Naive thymus-derived CD8-positive, alpha-beta T cell (primary cell): ENCODE measurements around the gene ALAS1. TPM values are rescaled to one million over a fixed set of nuclear protein-coding genes. Genes with fewer than 3 reads are reported as not detected.

ENCODE experiments used
- ATAC-seq, 2 donors: fragments of 150-1000 bp; cut with Tn5 transposase in 1 of 2; sonication (Bioruptor Pico), chemical (Tn5 transposase) in 1 of 2; 1 replicate in 1 of 2; 2 replicates in 1 of 2; pipeline ENCODE4 v1.10.0; 2021; ENCODE audit warnings: mild to moderate bottlenecking in 2 of 2, moderate library complexity in 2 of 2
- POLR2A ChIA-PET: fragments of 350-600 bp; sonication (Branson Sonifier 250); formaldehyde crosslinking; loops from one replicate; lab custom pipeline; 2021; ENCODE audit warnings: antibody characterized with exemption; lab: Charles Lee
- DNase-seq, 10 donors: peaks; one replicate each; pipeline versions ENCODE4 v3.0.0 to v3.0.0-alpha.2; 2020 to 2022
- H3K27ac Mint-ChIP-seq, 10 donors: one replicate each; pipeline ENCODE4 v1.8.0; 2020 to 2022; ENCODE audit warnings: mild to moderate bottlenecking in 10 of 10, mixed read lengths in 10 of 10, moderate library complexity in 4 of 10, inconsistent platforms in 1 of 10
- H3K27me3 Mint-ChIP-seq, 5 donors: one replicate each; pipeline ENCODE4 v1.8.0; 2021 to 2022; ENCODE audit warnings: mixed read lengths in 5 of 5
- H3K36me3 Mint-ChIP-seq, 3 donors: one replicate each; pipeline ENCODE4 v1.8.0; 2020 to 2022; ENCODE audit warnings: mixed read lengths in 3 of 3, mild to moderate bottlenecking in 2 of 3, inconsistent platforms in 1 of 3
- H3K4me1 Mint-ChIP-seq, 4 donors: one replicate each; pipeline ENCODE4 v1.8.0; 2021 to 2022; ENCODE audit warnings: mixed read lengths in 4 of 4
- H3K4me3 Mint-ChIP-seq, 10 donors: one replicate each; pipeline ENCODE4 v1.8.0; 2020 to 2022; ENCODE audit warnings: mild to moderate bottlenecking in 10 of 10, mixed read lengths in 10 of 10, moderate library complexity in 6 of 10, inconsistent platforms in 1 of 10
- H3K9me3 Mint-ChIP-seq, 9 donors: one replicate each; pipeline ENCODE4 v1.8.0; 2020 to 2022; ENCODE audit warnings: mixed read lengths in 9 of 9, mild to moderate bottlenecking in 3 of 9, inconsistent platforms in 1 of 9, moderate library complexity in 1 of 9
- polyA plus RNA-seq, 3 donors: library from polyadenylated mRNA; unstranded; fragments of 300-500 nt; fragmentation: Illumina TruSeq; gene quantifications; one replicate each; pipeline ENCODE4 v1.2.3, GENCODE V29; 2021
- total RNA-seq, 8 experiments: library from RNA in 2 of 8; stranded (reverse) in 2 of 8; gene quantifications; one replicate each; pipeline ENCODE4 v1.2.3 and lab custom pipeline; 2021 to 2026

ALAS1 gene
- total and polyA plus RNA-seq, 5 experiments from 2014 or later, result 14.7 to 28.9 (median 18.5) TPM

DNA sequence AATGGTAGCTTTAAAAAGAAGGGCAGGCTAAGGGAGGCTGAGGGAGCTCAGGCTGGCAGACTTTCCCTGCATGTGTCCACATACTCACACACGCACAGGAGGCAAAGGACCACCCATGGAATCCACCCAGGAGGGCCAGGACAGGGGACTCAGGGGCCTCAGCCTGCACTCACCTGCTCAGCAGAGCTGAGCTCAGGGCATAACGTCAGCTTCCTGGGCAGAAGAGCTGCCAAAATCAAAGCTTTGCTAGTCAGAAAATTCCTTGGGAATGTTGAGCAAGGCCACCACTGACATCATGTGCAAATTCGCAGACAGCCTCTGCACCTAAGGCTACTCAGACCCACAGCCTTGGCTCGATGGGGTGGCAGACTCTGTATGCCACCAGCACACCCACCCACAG, 16.4 kb upstream of the ALAS1 start:
- ATAC-seq (no peak), DNase-seq (no peak)
- Mint-ChIP-seq H3K9me3 (no peaks in the 10 kb centered on the region), H3K36me3 (no peaks in the 10 kb centered on the region), H3K4me3 (no peak overlapping the region), H3K27ac (no peak overlapping the region), H3K27me3 (no peaks in the 10 kb centered on the region), H3K4me1 (peaks cover 0 to 12% (median under 1%) of the 10 kb centered on the region in 4 donors)
- POLR2A ChIA-PET, result interaction anchor here (0.6 kb wide), 1 partner anchor 129 kb away, joined by 3 read pairs; no protein-coding TSS in a partner anchor

GRCh38 chr3:52182196-52182595, 15.8 kb upstream of the ALAS1 start:
- Mint-ChIP-seq H3K27me3 (no peaks in the 10 kb centered on the region), H3K4me3 (no peak overlapping the region), H3K27ac (peak overlapping the region in 1 of 10 donors; percentile 21), H3K4me1 (peaks cover 0 to 12% (median under 1%) of the 10 kb centered on the region in 4 donors), H3K36me3 (no peaks in the 10 kb centered on the region), H3K9me3 (no peaks in the 10 kb centered on the region)
- POLR2A ChIA-PET, result interaction anchor here (0.6 kb wide), 1 partner anchor 13 kb away, joined by 4 read pairs; no protein-coding TSS in a partner anchor
- ATAC-seq (no peak), DNase-seq (no peak)

GRCh38 chr3:52182691-52183090, 15.3 kb upstream of the ALAS1 start:
- Mint-ChIP-seq H3K4me3 (no peak overlapping the region), H3K27me3 (no peaks in the 10 kb centered on the region)

GRCh38 chr3:52183786-52184445, 14.0 kb upstream of the ALAS1 start:
- no peak for DNase-seq
- Mint-ChIP-seq H3K4me1 (peaks cover 0 to 15% (median under 1%) of the 10 kb centered on the region in 4 donors), H3K36me3 (no peaks in the 10 kb centered on the region), H3K9me3 (no peaks in the 10 kb centered on the region), H3K27ac (peak overlapping the region in 1 of 10 donors; percentile 4), H3K27me3 (no peaks in the 10 kb centered on the region), H3K4me3 (no peak overlapping the region)
- no peak for ATAC-seq
- POLR2A ChIA-PET, result interaction anchor here (0.5 to 0.7 kb wide), 2 partner anchors 109 to 292 kb away, joined by 3 to 7 read pairs; no protein-coding TSS in a partner anchor

More at GRCh38 chr3:52182691-52183090, 15.3 kb upstream of the ALAS1 start:
- H3K4me1 Mint-ChIP-seq, result peaks cover 0 to 12% (median under 1%) of the 10 kb centered on the region in 4 donors
- POLR2A ChIA-PET, result no interaction called here
- no peak for ATAC-seq
- H3K9me3 Mint-ChIP-seq, result no peaks in the 10 kb centered on the region
- DNase-seq, result no peak
- H3K27ac Mint-ChIP-seq, result peak overlapping the region in 1 of 10 donors; percentile 21
- H3K36me3 Mint-ChIP-seq, result no peaks in the 10 kb centered on the region

DNA sequence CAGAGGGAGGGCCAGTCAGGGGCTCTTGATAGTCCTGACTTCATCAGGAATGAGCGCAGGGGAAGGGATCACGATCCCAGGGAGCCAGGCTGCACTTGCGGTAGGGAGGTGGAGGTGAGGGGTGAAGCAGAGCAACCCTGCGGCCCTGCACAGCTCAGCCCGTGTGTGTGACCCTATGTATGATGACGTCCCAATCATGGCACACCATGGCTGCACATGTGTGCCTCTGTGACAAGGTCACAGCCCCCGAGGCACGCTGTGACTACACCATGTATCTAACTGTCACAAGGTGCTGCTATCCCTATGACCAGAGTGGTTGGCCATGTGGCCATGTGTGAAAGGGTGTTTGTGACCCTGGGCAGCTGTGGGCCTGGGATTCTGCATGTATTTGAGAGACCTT, 13.3 kb upstream of the ALAS1 start:
- no peak for ATAC-seq
- Mint-ChIP-seq H3K27ac (no peak overlapping the region), H3K4me3 (no peak overlapping the region), H3K9me3 (no peaks in the 10 kb centered on the region), H3K36me3 (no peaks in the 10 kb centered on the region), H3K4me1 (peaks cover 0 to 18% (median under 1%) of the 10 kb centered on the region in 4 donors), H3K27me3 (no peaks in the 10 kb centered on the region)
- DNase-seq, result no peak
- POLR2A ChIA-PET, result no interaction called here

DNA sequence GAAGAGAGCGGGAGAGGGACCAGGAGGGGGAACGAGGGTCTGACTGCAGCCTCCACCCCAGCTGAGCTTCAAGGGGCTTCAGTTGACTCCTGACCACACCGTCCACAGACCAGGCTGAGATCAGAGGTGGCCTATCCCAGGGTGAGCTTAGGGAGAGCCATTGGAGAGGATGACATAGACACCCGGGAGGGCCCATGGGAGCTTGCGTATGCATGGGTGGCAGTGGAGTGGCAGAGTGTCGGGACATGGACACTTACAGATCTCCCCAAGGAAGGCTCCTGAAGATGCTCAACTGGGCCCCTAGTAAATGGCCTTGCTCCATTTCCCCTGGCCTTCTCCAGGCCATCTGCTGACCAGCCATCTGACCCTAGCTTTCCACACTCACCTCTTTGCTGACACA, 12.6 kb upstream of the ALAS1 start:
- Mint-ChIP-seq H3K27me3 (no peaks in the 10 kb centered on the region), H3K36me3 (no peaks in the 10 kb centered on the region), H3K4me3 (no peak overlapping the region), H3K4me1 (peaks cover 0 to 20% (median under 1%) of the 10 kb centered on the region in 4 donors), H3K9me3 (no peaks in the 10 kb centered on the region), H3K27ac (peak overlapping the region in 2 of 10 donors; percentile 40 to 62)
- POLR2A ChIA-PET, result no interaction called here
- no peak for DNase-seq
- ATAC-seq, result no peak

- no peaks in the 10 kb centered on the region for H3K9me3 Mint-ChIP-seq
- H3K27me3 Mint-ChIP-seq, result no peaks in the 10 kb centered on the region
- no peaks in the 10 kb centered on the region for H3K36me3 Mint-ChIP-seq
- no peak overlapping the region for H3K27ac Mint-ChIP-seq
- DNase-seq (no peak), ATAC-seq (no peak)
- no peak overlapping the region for H3K4me3 Mint-ChIP-seq
- peaks cover 0 to 18% (median under 1%) of the 10 kb centered on the region in 4 donors for H3K4me1 Mint-ChIP-seq
- POLR2A ChIA-PET, result no interaction called here
Measured at GRCh38 chr3:52185837-52186236, 12.1 kb upstream of the ALAS1 start.

DNA sequence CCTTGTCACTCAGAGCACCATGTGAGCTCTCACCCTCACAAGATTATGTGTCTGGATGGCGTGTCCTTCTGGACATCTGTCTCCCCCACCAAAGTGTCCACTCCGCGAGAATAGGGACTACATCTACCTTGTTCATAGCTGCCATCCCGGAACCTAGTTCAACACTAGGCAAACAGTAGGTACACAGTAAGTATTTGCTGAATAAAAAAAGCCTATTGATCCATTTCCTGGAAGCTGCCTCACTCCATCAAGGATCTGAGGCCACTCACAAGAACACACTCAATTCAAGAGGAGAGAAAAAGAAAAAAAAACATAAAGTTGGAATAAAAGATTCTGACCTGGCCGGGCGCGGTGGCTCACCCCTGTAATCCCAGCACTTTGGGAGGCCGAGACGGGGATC, 11.2 kb upstream of the ALAS1 start:
- Mint-ChIP-seq H3K4me1 (peaks cover 0 to 18% (median under 1%) of the 10 kb centered on the region in 4 donors), H3K36me3 (no peaks in the 10 kb centered on the region), H3K4me3 (no peak overlapping the region), H3K9me3 (no peaks in the 10 kb centered on the region), H3K27ac (no peak overlapping the region), H3K27me3 (no peaks in the 10 kb centered on the region)
- ATAC-seq (no peak), DNase-seq (no peak)
- POLR2A ChIA-PET, result no interaction called here

DNA sequence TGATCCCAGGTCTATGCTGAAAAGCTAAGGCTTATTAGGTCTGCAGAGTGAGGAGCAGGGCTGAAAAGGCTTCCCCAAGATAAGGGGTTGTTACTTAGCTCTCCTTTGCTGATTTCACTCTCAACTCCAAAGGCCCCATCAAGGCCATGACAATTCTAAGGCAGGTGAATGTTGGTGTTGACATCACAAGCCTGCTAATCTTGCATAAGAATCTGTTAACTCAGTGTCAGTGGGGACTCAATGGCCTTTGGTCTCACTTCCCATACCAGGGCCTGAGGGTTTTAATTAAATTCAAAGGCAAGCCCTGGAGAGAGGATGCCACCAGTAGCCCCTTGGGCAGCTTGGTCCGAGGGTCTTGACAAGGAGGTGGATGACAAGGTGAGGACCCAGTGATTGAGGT, 9.4 kb upstream of the ALAS1 start:
- Mint-ChIP-seq H3K4me3 (no peak overlapping the region), H3K27ac (no peak overlapping the region), H3K9me3 (no peaks in the 10 kb centered on the region), H3K36me3 (no peaks in the 10 kb centered on the region), H3K27me3 (no peaks in the 10 kb centered on the region), H3K4me1 (peaks cover 0 to 9% (median under 1%) of the 10 kb centered on the region in 4 donors)
- POLR2A ChIA-PET, result interaction anchor here (0.5 to 0.9 kb wide), 2 partner anchors 64 to 133 kb away, joined by 3 to 4 read pairs; partner anchors contain the start of gene DUSP7
- ATAC-seq (no peak), DNase-seq (no peak)

DNA sequence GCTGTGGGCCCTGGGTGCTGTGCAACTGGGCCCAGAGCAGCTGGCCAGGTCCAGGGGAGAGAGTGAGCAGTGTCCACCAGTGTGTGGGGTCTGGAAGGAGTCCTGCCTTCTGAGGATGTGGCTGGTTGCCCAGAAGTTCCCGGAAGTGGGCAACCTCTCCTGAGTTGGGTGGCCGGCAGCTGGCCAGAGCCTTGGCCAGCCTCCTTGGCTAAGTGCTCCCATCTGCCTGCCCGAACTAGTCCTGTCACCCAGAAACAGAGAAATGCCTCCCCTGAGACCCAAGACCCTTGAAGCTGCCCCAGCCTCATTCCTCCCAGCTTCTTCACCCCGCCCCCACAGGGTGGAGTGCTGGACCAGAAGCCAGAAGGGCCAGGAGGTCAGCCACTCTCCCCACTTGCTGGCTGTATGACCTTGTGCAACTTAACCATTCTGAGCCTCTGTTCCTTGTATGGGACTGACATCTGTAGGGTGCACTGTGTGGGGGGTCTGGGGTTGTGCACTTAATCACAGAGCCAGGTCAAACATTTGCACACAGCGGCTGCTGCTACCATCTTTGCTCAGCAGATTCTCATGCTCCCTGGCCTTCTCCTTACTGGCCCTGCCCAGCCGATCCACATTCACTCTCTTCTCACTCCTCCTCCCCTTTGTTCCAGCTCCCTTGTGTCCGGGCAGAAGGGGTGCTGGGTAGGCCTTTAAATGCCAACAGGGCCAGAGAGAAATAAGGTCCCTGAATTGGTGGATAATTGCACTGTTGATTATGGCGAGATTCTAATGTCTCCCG, 7.5 kb upstream of the ALAS1 start:
- H3K9me3 Mint-ChIP-seq, result no peaks in the 10 kb centered on the region
- peaks cover 0 to 9% (median under 1%) of the 10 kb centered on the region in 4 donors for H3K4me1 Mint-ChIP-seq
- POLR2A ChIA-PET, result interaction anchor here (1.2 kb wide), 1 partner anchor 16 kb away, joined by 3 read pairs; no protein-coding TSS in a partner anchor
- no peaks in the 10 kb centered on the region for H3K27me3 Mint-ChIP-seq
- ATAC-seq (no peak), DNase-seq (no peak)
- peak overlapping the region in 1 of 10 donors; percentile 27 for H3K27ac Mint-ChIP-seq
- no peaks in the 10 kb centered on the region for H3K36me3 Mint-ChIP-seq
- no peak overlapping the region for H3K4me3 Mint-ChIP-seq

- Mint-ChIP-seq H3K27me3 (no peaks in the 10 kb centered on the region), H3K36me3 (no peaks in the 10 kb centered on the region), H3K9me3 (no peaks in the 10 kb centered on the region), H3K4me1 (peaks cover 0 to 12% (median under 1%) of the 10 kb centered on the region in 4 donors), H3K27ac (peak overlapping the region in 2 of 10 donors; percentile 34 to 68), H3K4me3 (no peak overlapping the region)
- ATAC-seq (no peak), DNase-seq (no peak)
- POLR2A ChIA-PET, result interaction anchor here (0.6 kb wide), 1 partner anchor 32 kb away, joined by 3 read pairs; no protein-coding TSS in a partner anchor
Measured at GRCh38 chr3:52191663-52192062, 6.3 kb upstream of the ALAS1 start.

- H3K4me3 Mint-ChIP-seq, result no peak overlapping the region
- peak overlapping the region in 2 of 10 donors; percentile 72 to 74 for H3K27ac Mint-ChIP-seq
- H3K4me1 Mint-ChIP-seq, result peaks cover 6 to 23% (median 12%) of the 10 kb centered on the region in 4 donors
- H3K9me3 Mint-ChIP-seq, result no peaks in the 10 kb centered on the region
- H3K36me3 Mint-ChIP-seq, result no peaks in the 10 kb centered on the region
- no peak for ATAC-seq
- POLR2A ChIA-PET, result no interaction called here
- DNase-seq, result no peak
- H3K27me3 Mint-ChIP-seq, result no peaks in the 10 kb centered on the region
Measured at GRCh38 chr3:52193065-52193464, 4.9 kb upstream of the ALAS1 start.
